WTC11 (cell line): ENCODE measurements around the gene TREH.

Experiments
- FOXP4 ChIP-seq: sonication (generic); formaldehyde crosslinking; IDR thresholded peaks from 2 replicates; pipeline ENCODE4 v1.8.0; 2022; ENCODE audit warnings: mild to moderate bottlenecking, missing genetic modification reagents
- NR3C1 ChIP-seq: sonication (generic); formaldehyde crosslinking; conservative IDR thresholded peaks from 2 replicates; pipeline ENCODE4 v1.8.1; 2023; ENCODE audit warnings: low read depth, mild to moderate bottlenecking, missing genetic modification reagents
- TEAD1 ChIP-seq: sonication (generic); formaldehyde crosslinking; IDR thresholded peaks from 2 replicates; pipeline ENCODE4 v1.8.0; 2022; ENCODE audit warnings: mild to moderate bottlenecking, missing genetic modification reagents
- TEAD4 ChIP-seq: sonication (generic); formaldehyde crosslinking; IDR thresholded peaks from 2 replicates; pipeline ENCODE4 v1.8.0; 2022; ENCODE audit warnings: mild to moderate bottlenecking, missing genetic modification reagents
- TF ChIP-seq, protein P1 (sequence below): fragments of 200-600 bp; IDR thresholded peaks from 2 replicates; pipeline ENCODE4 v1.8.0; 2022; ENCODE audit warnings: antibody characterized with exemption

DNA sequence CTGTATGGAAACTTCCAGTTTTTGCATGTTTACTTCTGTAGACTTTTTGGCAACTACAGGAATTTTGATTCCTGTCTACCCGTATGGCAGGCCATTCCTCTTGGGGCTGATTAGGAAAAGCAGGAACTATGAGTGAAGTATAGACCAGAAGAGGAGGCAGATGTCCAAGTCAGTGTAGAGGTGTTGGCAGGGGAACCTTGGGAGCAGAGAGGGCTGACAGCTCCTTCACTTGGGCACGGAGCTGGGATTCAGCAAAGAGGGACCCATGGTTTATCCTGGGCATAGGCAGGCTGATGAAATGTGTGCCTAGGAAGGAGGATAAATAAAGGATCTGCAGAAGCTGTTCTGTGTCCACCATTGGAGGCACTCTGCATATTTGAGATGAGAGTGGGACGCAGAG lies 33.1 kb downstream of the TREH start:
- TF ChIP-seq NR3C1 (CRISPR knock-in tag), result no peak
- TF ChIP-seq TEAD1, result no peak
- TF ChIP-seq, protein P1, sequence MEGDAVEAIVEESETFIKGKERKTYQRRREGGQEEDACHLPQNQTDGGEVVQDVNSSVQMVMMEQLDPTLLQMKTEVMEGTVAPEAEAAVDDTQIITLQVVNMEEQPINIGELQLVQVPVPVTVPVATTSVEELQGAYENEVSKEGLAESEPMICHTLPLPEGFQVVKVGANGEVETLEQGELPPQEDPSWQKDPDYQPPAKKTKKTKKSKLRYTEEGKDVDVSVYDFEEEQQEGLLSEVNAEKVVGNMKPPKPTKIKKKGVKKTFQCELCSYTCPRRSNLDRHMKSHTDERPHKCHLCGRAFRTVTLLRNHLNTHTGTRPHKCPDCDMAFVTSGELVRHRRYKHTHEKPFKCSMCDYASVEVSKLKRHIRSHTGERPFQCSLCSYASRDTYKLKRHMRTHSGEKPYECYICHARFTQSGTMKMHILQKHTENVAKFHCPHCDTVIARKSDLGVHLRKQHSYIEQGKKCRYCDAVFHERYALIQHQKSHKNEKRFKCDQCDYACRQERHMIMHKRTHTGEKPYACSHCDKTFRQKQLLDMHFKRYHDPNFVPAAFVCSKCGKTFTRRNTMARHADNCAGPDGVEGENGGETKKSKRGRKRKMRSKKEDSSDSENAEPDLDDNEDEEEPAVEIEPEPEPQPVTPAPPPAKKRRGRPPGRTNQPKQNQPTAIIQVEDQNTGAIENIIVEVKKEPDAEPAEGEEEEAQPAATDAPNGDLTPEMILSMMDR, result no peak
- TF ChIP-seq FOXP4 (CRISPR knock-in tag), result no peak
- no peak for TF ChIP-seq TEAD4 (CRISPR knock-in tag)
